ENCODE measurements around the gene CRISP3.

DNA sequence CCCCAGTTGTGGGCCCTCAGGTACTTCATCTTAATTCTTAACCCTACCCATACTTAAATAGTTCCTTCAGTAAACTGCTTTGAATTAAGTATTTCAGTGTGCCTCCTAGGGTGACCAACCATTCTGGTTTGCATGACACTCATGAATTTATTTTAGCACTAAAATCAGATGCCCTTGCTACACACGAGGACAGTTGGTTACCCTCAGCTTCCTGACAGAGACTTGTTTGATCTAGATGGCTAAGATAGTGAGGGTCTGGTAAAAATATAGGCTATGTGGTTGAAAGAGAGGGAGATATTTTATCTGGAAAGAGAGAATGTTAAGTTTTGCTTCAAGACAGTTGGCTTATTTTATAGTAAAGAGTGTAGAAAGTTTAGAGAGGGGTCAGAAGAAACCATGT lies 32.3 kb upstream of the CRISP3 start:
- no peak for TF ChIP-seq POLR2A (IDR thresholded peaks at IDR 0.05)
- TF ChIP-seq, protein P1, sequence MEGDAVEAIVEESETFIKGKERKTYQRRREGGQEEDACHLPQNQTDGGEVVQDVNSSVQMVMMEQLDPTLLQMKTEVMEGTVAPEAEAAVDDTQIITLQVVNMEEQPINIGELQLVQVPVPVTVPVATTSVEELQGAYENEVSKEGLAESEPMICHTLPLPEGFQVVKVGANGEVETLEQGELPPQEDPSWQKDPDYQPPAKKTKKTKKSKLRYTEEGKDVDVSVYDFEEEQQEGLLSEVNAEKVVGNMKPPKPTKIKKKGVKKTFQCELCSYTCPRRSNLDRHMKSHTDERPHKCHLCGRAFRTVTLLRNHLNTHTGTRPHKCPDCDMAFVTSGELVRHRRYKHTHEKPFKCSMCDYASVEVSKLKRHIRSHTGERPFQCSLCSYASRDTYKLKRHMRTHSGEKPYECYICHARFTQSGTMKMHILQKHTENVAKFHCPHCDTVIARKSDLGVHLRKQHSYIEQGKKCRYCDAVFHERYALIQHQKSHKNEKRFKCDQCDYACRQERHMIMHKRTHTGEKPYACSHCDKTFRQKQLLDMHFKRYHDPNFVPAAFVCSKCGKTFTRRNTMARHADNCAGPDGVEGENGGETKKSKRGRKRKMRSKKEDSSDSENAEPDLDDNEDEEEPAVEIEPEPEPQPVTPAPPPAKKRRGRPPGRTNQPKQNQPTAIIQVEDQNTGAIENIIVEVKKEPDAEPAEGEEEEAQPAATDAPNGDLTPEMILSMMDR (IDR thresholded peaks at IDR 0.05) = no peak
- no peak for TF ChIP-seq EP300 (IDR thresholded peaks at IDR 0.05)

Measured in stomach (tissue), 4 donors.